ENCODE data around the gene PPP2R5C. TPM values are rescaled to one million over a fixed set of nuclear protein-coding genes. Genes with fewer than 3 reads are reported as not detected.

PPP2R5C gene
- total and polyA plus RNA-seq, 2 of the 4 experiments (the other 2 are of a cell fraction): 65.9 to 78.7 TPM

DNA sequence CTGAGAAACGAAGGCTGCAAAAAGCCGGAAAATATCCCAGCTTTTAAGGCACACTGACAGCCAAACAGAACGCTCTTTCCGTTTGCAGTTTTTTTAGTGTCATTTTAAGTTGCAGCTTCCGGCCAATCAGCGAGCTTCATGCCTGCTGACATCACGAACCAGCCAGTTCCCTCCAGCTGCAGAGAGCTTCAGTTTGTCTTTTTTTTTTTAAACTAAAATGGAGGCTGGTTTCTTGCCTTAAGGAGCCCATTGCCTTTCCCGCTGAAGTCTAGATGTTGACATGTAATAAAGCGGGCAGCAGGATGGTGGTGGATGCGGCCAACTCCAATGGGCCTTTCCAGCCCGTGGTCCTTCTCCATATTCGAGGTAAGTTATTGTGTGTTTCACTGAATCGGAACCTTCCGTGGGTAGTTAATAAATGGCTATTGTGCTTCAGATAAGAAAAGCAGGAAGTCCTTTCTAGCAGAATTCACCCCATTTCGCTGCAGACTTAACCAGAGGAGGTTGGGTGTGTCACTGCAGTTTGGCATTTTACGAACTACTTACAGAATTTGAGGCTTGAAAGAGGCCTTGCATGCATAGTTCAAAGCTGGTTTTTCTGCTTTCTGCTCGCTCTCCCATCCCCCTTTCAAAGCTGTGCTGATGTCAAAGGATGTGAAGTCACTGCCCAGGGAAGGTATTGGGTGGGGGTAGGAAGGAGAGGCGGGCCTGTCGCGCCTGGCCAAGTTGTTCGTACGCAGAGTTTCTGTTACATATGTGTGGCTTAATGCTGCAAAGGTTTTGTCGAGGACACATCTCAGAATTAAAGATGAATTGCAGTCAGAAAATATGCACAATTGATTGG lies 48.4 kb downstream of the PPP2R5C start:
- TSS peak; percentile 56 for BruUV-seq (replicated peaks)
- in situ Hi-C loops (cut with MboI; ENCODE audit: low sequenced_read_pairs) (no loop called here), dilution Hi-C loops (cut with HindIII; ENCODE audit: low sequenced_read_pairs, unreplicated experiment) (no loop called here), intact Hi-C loops (cut with micrococcal nuclease) (no loop called here)
- peaks cover 18% of the 10 kb centered on the region for H3K9me1 ChIP-seq (ENCODE audit: insufficient read depth, low read length)
- peak overlapping the region; percentile 96 for H3K27ac ChIP-seq (ENCODE audit: insufficient read depth, low read length)
- H2BK15ac ChIP-seq (ENCODE audit: low read depth, low read length): peak overlapping the region; percentile 92; the same call in 2 of the 3 replicates
- H3K79me1 ChIP-seq (ENCODE audit: low read depth in 1 of 2, low read length in 2 of 2): peaks cover 3 to 34% of the 10 kb centered on the region in 2 experiments; a peak in 2 of 4 replicates
- no peaks in the 10 kb centered on the region for H3K27me3 ChIP-seq (ENCODE audit: control insufficient read depth, insufficient read depth, low read length)
- H3K56ac ChIP-seq (ENCODE audit: extremely low read depth, insufficient read depth, low read length): peak overlapping the region; percentile 95
- peak overlapping the region; percentile 96 for H3K14ac ChIP-seq (replicated peaks; ENCODE audit: low read depth, low read length)
- peak overlapping the region; percentile 63 to 98 for H4K8ac ChIP-seq (ENCODE audit: low read depth in 2 of 2, low read length in 2 of 2)
- peak overlapping the region; percentile 95 for H2BK5ac ChIP-seq (ENCODE audit: low read depth, low read length, poor library complexity, severe bottlenecking)
- WGBS, 2 experiments (ENCODE audit: extremely low coverage in 2 of 2, insufficient read length in 1 of 2): 3% methylated on average over 8 of the region's 23 CpGs; no CpG with 5 or more reads in 1 of the 2 experiments
- peak overlapping the region; percentile 97 for H3K23ac ChIP-seq (ENCODE audit: low read depth, low read length)
- H2AK5ac ChIP-seq (ENCODE audit: low read depth, low read length): peak overlapping the region; percentile 86
- H3K9ac ChIP-seq (ENCODE audit: low read depth, low read length): peak overlapping the region; percentile 96
- H2BK120ac ChIP-seq (ENCODE audit: low read depth, low read length): peak overlapping the region; percentile 85
- H3K18ac ChIP-seq (ENCODE audit: low read depth, low read length): peak overlapping the region; percentile 77
- H4K20me1 ChIP-seq (ENCODE audit: insufficient read depth, low read length): peaks cover 31% of the 10 kb centered on the region
- peak overlapping the region; percentile 97 for H3K4ac ChIP-seq (ENCODE audit: low read depth, low read length)
- H3K4me1 ChIP-seq (ENCODE audit: control insufficient read depth, insufficient read depth, low read length): peaks cover 9% of the 10 kb centered on the region
- H3K4me3 ChIP-seq (ENCODE audit: insufficient read depth, low read depth, low read length): peak overlapping the region; percentile 67
- 0 out of 2 replicates have a peak, but pooled peaks cover 2% of the 10 kb centered on the region for H3K36me3 ChIP-seq (ENCODE audit: control insufficient read depth, insufficient read depth, low read length)
- ChIA-PET CTCF (interaction anchor here (0.5 to 1.7 kb wide), 6 partner anchors 10 to 1755 kb away, joined by 3 to 8 read pairs (median 4); no protein-coding TSS in a partner anchor), POLR2A (ENCODE audit: unreplicated experiment) (interaction anchor here (0.6 to 1.0 kb wide), 4 partner anchors 16 to 139 kb away, joined by 3 to 10 read pairs (median 4); no protein-coding TSS in a partner anchor)
- DNase-seq (peak; percentile 96), ATAC-seq (ENCODE audit: low read depth) (peak; percentile 95)
- TF ChIP-seq MAFK (IDR thresholded peaks at IDR 0.05; ENCODE audit: low read depth, low read length) (no peak), MXI1 (IDR thresholded peaks at IDR 0.05; ENCODE audit: borderline replicate concordance, low read depth, low read length) (peak; percentile 49; the same call in 1 of the 2 replicates), CEBPB (IDR thresholded peaks at IDR 0.05; ENCODE audit: low read depth, low read length) (peak; percentile 36; the same call in 1 of the 2 replicates), RAD21 (IDR thresholded peaks at IDR 0.05; ENCODE audit: low read length) (no peak; the same call in 1 of the 2 replicates), RFX5 (IDR thresholded peaks at IDR 0.05; ENCODE audit: low read depth, low read length) (0 out of 2 replicates have a peak, but pooled peaks have one; percentile 62), CHD1 (IDR thresholded peaks at IDR 0.05; ENCODE audit: low read depth, low read length) (no peak), MAZ (IDR thresholded peaks at IDR 0.05; ENCODE audit: borderline replicate concordance, low read depth, low read length) (peak; percentile 52; the same call in 1 of the 2 replicates), POLR2A (IDR thresholded peaks at IDR 0.05; ENCODE audit: low read depth, low read length) (peak; percentile 82)
- TF ChIP-seq, protein P1, sequence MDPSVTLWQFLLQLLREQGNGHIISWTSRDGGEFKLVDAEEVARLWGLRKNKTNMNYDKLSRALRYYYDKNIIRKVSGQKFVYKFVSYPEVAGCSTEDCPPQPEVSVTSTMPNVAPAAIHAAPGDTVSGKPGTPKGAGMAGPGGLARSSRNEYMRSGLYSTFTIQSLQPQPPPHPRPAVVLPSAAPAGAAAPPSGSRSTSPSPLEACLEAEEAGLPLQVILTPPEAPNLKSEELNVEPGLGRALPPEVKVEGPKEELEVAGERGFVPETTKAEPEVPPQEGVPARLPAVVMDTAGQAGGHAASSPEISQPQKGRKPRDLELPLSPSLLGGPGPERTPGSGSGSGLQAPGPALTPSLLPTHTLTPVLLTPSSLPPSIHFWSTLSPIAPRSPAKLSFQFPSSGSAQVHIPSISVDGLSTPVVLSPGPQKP (IDR thresholded peaks at IDR 0.05; ENCODE audit: borderline replicate concordance, low read depth, low read length): no peak
- H2BK20ac ChIP-seq (ENCODE audit: low read depth, low read length): 0 out of 2 replicates have a peak overlapping the region, but pooled peaks have one; percentile 47
- H3K4me2 ChIP-seq (ENCODE audit: low read depth, low read length): peak overlapping the region; percentile 77
- peak overlapping the region; percentile 93 for H2AFZ ChIP-seq (replicated peaks; ENCODE audit: low read length, poor library complexity)
- peak overlapping the region; percentile 94 for H4K5ac ChIP-seq (ENCODE audit: low read depth, low read length)
- H3K9me3 ChIP-seq (ENCODE audit: control insufficient read depth, insufficient read depth, low read length): no peaks in the 10 kb centered on the region
- H2AK9ac ChIP-seq (replicated peaks; ENCODE audit: low read depth, low read length, poor library complexity): peak overlapping the region; percentile 96
- H4K91ac ChIP-seq (ENCODE audit: insufficient read depth, low read depth, low read length): peak overlapping the region; percentile 92
